ENCODE results near the gene SLC35A2.

DNA sequence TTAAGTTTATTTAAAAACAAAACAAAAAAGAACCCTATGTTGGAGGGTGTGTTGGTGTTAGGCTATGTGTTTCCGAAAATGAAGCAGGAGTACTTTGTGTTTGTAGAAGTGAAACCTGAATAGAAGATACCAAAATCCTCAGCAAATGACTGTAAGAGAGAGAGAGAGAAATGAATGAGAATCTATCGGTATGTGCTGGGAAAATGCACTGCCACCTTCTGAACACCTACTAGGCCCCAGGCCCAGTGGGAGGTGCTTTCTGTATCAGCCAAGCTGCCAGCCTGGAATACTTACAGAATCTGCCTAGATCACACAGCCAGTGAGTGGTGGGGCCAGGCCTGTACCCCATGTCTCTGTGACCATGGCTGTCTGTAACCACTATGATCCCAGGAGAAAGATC is 22.3 kb upstream of the SLC35A2 start:
- TF ChIP-seq POLR2AphosphoS5 (IDR thresholded peaks at IDR 0.05), result no peak
- TF ChIP-seq, protein P1, sequence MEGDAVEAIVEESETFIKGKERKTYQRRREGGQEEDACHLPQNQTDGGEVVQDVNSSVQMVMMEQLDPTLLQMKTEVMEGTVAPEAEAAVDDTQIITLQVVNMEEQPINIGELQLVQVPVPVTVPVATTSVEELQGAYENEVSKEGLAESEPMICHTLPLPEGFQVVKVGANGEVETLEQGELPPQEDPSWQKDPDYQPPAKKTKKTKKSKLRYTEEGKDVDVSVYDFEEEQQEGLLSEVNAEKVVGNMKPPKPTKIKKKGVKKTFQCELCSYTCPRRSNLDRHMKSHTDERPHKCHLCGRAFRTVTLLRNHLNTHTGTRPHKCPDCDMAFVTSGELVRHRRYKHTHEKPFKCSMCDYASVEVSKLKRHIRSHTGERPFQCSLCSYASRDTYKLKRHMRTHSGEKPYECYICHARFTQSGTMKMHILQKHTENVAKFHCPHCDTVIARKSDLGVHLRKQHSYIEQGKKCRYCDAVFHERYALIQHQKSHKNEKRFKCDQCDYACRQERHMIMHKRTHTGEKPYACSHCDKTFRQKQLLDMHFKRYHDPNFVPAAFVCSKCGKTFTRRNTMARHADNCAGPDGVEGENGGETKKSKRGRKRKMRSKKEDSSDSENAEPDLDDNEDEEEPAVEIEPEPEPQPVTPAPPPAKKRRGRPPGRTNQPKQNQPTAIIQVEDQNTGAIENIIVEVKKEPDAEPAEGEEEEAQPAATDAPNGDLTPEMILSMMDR (IDR thresholded peaks at IDR 0.05), result no peak
